DMS114 treated with DMSO at 0.1 percent for 48 hours (cell line): Measurements from ENCODE around the gene HOXA4.

Experiments
- DNase-seq: peaks from one replicate; lab custom pipeline; 2025; ENCODE audit not compliant: unreplicated experiment; lab: John Stamatoyannopoulos, UW

The HOXA4 gene

DNA sequence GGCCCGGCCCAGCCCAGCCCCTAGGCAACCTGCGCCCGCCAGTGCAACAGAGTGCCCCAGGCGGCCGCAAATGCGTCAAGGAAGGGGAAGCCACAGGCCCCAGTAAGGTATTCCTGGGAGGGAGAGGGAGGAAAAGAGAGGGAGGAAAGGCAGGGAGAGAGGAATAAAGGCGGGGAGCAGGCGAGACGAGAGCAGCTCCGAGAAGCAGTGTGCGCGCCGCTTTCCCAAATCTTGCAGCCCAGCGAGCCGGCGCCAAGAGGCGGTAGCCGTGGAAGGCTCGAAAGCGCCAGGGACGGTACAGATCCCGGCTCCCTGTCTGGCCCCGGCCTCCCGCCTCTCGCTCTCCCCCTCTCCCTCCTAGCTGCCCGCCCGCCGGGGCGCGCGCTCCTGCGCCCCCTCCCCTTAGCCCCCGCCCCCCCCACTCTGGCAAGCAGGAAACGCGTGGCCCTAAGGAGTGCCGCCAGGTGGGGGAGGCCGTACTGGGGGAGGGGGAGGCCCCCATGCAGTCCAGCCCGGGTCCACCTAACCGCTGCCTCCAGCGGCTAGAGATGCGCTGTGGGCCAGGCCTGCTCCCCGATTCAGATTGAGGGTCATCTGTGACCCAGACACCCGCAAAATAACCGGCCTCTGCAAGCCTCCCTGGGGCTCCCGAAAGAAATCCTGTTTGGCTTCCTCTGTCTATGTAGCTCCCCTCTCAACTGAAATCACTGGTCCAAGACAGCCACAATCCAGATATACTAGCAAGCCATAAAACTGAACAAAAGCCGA is 39.3 kb upstream of the HOXA4 start:
- DNase-seq: no peak

GRCh38 chr7:27168265-27168947 is 37.8 kb upstream of the HOXA4 start:
- no peak for DNase-seq

DNA sequence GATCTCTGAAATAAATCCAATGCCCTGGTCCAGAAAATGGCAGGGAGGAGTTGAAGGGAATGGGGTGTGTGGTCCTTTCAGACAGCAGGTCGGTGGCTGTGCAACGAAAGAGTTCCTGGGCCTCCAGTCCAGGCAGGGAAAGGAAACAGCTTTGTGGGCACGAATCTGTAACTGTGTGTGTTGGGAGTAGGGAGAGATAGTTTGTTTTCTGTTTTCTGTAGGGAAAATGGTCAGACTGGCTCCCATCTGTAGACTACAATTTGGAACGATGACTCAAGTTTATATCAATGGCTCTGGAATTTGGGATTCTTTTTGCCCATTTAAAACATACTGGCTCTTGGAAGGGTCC is 37.3 kb upstream of the HOXA4 start:
- DNase-seq: no peak

GRCh38 chr7:27166531-27167505 is 36.3 kb upstream of the HOXA4 start:
- no peak for DNase-seq

GRCh38 chr7:27165996-27166530 is 35.5 kb upstream of the HOXA4 start:
- DNase-seq: no peak

DNA sequence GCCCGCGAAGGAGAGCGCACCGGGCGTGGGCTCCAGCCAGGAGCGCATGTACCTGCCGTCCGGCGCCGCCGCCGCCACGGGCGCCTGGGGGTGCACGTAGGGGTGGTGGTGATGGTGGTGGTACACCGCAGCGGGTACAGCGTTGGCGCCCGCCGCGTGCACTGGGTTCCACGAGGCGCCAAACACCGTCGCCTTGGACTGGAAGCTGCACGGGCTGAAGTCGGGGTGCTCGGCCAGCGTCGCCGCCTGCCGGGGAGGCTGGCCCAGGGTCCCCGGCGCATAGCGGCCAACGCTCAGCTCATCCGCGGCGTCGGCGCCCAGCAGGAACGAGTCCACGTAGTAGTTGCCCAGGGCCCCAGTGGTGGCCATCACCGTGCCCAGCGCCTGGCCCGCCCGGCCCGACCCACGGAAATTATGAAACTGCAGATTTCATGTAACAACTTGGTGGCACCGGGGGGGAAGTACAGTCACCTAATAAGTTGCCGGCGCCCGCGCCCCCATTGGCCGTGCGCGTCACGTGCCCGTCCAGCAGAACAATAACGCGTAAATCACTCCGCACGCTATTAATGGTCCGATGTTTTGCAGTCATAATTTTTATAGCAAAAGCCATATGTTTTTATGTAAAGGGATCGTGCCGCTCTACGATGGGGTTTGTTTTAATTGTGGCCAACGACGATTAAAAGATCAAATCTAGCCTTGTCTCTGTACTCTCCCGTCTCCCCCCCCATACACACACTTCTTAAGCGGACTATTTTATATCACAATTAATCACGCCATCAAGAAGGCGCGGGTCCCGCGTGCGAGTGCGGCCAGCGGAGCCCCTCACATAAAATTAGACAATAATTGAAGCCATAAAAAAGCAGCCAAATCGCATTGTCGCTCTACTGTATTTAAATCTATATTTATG is 34.8 kb upstream of the HOXA4 start, which contains the start of gene HOXA9:
Gene HOXA9, minus strand, starts transcription at position 449 of the 907 bp plus-strand sequence. Its CDS starts 80 bp downstream, at position 369.
- DNase-seq: peak; percentile 74

DNA sequence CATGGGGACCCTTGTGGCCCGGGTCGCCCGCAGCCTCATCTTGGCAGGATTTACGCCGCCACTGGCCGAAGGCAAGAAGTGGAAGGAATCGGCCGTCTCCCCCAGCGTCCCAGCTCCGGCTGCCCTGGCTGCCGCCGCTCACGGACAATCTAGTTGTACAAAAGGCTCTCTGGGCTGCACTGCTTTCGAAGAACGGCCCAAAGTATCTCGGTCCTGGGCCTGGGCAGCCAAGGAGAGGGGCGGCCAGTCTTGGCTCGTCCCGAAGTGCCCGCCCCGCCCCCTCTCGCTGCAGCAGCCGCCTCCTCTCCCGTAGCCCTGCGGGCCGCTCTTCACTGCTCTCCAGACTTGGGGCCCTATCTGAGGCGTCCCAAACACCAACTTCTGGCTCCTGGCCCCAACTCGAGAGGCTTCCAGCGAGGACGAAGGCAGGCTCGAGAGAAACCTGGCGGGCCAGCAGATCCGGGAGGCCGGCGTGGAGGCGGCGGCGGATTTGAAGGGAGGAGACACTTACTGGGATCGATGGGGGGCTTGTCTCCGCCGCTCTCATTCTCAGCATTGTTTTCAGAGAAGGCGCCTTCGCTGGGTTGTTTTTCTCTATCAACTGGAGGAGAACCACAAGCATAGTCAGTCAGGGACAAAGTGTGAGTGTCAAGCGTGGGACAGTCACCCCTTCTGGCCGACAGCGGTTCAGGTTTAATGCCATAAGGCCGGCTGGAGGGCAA is 34.0 kb upstream of the HOXA4 start:
- no peak for DNase-seq

GRCh38 chr7:27164045-27164366 is 33.4 kb upstream of the HOXA4 start:
- no peak for DNase-seq

DNA sequence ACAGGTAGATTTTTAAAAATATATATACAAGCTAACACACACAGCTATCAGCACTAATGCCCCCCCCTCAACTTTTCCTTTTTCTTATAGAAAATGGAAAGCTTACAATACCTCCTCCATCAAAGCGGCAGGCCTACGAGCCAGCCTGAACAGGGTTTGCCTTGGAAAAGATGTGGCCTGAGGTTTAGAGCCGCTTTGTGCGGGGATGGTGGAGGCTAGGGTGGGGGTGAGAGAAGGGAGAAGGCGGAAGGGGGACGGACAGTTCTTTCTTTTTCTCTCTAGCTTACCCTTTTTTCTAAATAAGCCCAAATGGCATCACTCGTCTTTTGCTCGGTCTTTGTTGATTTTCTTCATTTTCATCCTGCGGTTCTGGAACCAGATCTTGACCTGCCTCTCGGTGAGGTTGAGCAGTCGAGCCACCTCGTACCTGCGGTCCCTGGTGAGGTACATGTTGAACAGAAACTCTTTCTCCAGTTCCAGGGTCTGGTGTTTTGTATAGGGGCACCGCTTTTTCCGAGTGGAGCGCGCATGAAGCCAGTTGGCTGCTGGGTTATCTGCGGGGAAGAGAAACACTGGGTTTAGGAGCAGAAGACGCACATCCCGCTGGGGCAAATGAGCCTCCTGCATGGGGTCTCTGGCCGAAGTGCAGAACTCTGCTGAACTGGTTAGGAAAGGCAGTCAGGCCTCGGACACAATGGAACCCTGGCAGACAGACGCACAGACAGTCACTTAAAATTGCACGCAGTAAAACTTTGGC is 32.9 kb upstream of the HOXA4 start:
- no peak for DNase-seq

DNA sequence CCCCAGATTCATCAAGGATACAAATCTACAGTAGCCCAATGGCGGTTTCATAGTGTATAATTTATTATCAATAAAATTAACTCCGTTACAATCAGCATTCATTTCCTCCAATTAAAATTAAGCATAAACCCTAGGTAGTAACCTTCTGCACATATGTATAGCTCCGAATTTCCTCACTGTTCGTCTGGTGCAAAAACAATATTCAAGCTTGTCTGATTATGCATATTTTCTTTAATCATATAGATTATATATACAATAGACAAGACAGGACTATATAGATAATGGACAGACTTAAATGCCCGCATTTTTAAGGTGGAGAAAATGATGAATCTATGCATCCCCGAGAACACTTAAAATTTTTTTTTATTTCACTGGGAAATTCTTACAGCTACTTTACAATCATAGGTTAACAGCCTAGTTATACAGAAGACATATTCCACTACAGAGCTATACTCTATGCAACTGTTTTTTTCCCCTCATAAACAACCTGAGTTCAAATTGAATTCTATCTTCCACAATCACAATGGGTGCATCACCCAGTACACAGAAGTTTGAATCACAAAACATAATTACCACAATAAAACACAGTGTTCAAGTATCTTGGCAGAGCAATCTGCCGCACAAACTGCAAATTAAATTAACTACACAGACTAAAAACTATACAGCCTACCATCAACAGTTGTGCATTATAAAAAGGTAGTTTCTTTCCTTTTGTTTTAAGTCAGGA is 32.2 kb upstream of the HOXA4 start:
- no peak for DNase-seq

- no peak for DNase-seq
These were observed 31.4 kb upstream of the HOXA4 start for GRCh38 chr7:27161721-27162560.

GRCh38 chr7:27161214-27161720 is 30.7 kb upstream of the HOXA4 start:
- DNase-seq: no peak

- peak; percentile 75 for DNase-seq
These were observed 30.1 kb upstream of the HOXA4 start for GRCh38 chr7:27160546-27161213.

DNA sequence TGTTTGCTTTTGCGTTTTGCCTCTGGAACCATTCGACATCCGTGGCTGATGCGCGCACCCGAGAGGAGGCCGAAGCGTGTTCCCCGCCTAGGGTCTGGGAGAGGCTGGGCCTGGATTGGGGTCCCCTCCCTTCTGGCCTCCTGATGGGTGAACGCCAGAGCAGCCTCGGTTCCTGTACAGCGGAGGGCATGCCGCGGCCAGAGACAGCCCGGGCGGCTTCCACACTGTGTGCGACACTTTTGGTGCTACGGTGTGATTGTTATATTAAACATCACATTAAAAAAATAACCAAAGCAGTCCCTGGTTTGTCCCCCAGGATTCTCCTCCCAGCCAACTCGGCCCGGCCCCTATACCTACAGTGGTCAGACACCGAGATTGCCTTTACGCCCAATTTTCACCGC is 29.6 kb upstream of the HOXA4 start:
- no peak for DNase-seq

DNA sequence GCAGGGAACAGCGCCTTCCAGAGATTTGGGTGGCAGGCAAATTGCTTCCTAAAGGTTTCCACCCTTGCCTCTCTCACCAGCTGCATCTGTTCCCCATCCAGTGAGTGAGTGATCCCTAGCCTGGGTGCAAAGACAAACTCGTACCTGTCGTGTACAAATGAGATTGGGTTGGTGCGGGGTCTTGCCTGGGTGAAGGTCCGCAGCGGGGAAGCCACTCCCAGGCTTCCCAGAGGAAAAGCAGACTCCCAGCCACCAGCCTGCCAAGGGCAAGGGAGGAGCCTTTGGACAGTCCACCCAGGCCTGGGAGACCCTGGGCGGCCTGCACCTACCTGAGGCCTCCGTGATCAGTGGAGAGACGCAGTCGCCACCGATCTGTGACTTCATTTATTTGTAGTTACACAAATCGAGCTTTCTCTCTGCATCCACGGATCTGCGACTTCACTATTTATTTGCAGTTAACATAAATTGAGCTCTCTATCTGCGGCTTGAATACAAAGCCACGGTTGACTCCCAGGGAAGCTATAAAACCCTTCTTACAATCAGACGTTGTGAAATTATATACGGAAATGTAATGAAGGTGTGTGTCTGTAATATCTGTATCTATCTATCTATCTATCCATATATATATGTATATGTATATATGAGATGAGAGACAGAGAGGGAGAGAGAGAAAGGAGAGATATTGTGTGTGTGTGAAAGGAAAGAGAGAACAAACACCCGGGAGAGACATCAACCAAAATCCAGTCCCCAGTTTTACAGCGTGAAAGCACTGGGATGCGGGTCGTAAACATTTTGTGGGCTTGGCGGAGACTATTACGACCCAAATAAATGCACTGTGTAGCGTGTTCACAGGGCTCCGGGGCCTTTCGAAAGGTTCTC is 28.9 kb upstream of the HOXA4 start:
- no peak for DNase-seq
